ENCODE measurements around the gene GALNT1. TPM values are rescaled to one million over a fixed set of nuclear protein-coding genes. Genes with fewer than 3 reads are reported as not detected.

GALNT1 gene
- total RNA-seq, 1 donor from 2014 or later, result 29.2 TPM

DNA sequence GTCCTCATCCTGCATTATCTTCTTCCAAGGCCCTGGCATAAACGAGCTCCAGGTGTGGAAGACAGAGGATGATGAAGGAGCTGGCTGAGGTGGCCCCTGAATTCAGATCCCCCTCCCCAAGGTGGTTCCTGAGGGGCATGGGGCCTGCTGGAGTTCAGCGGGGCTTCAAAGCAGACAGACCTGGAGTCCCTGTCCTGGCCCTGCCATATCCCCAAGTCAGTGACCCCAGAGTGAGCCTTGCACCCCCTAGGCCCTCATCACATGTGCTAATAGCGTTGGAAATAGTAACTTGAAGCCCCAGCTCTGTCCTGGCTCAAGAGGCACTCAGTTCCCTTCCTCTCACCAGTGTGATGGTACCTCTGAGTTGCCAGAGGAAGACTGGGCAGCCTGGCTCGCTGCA lies 172.9 kb downstream of the GALNT1 start:
- intact Hi-C loops (cut with DNase I), result no loop called here
- TF ChIP-seq POLR2A (IDR thresholded peaks at IDR 0.05), result no peak
- TF ChIP-seq, protein P1, sequence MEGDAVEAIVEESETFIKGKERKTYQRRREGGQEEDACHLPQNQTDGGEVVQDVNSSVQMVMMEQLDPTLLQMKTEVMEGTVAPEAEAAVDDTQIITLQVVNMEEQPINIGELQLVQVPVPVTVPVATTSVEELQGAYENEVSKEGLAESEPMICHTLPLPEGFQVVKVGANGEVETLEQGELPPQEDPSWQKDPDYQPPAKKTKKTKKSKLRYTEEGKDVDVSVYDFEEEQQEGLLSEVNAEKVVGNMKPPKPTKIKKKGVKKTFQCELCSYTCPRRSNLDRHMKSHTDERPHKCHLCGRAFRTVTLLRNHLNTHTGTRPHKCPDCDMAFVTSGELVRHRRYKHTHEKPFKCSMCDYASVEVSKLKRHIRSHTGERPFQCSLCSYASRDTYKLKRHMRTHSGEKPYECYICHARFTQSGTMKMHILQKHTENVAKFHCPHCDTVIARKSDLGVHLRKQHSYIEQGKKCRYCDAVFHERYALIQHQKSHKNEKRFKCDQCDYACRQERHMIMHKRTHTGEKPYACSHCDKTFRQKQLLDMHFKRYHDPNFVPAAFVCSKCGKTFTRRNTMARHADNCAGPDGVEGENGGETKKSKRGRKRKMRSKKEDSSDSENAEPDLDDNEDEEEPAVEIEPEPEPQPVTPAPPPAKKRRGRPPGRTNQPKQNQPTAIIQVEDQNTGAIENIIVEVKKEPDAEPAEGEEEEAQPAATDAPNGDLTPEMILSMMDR (IDR thresholded peaks at IDR 0.05), result no peak
- TF ChIP-seq POLR2AphosphoS5 (IDR thresholded peaks at IDR 0.05; ENCODE audit: insufficient read depth in 1 of 2, low read depth in 1 of 2), result no peak

DNA sequence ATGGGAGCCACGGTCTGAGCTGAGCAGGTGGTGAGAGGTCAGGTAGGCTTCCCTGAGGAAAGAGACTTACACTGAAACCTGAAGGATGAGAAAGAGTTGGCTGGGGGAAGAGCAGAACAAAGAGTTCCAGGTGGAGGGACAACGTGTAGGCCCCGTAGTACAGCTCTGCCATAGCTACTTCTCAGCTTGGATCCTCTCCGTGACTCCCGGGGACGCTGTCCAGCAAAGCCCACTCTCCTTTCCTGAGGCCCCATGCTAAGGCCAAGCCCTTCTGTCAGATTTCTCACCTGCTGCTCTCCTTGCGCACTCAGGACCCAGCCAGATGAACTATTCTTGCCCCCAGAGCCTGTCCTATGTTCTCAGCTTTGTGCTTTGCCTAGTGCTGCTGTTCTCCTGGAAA lies 173.8 kb downstream of the GALNT1 start:
- no peak overlapping the region for H3K4me3 ChIP-seq
- no peak for DNase-seq (ENCODE audit: extremely low spot score in 2 of 2)
- intact Hi-C loops (cut with DNase I), result no loop called here
- H3K36me3 ChIP-seq, result no peaks in the 10 kb centered on the region
- no peak overlapping the region for H3K27ac ChIP-seq
- TF ChIP-seq POLR2AphosphoS5 (IDR thresholded peaks at IDR 0.05; ENCODE audit: insufficient read depth in 1 of 2, low read depth in 1 of 2) (no peak), POLR2A (IDR thresholded peaks at IDR 0.05) (no peak)
- TF ChIP-seq, protein P1 (IDR thresholded peaks at IDR 0.05), result no peak
- H3K4me1 ChIP-seq, result no peaks in the 10 kb centered on the region
- no peaks in the 10 kb centered on the region for H3K9me3 ChIP-seq
- H3K27me3 ChIP-seq, result no peaks in the 10 kb centered on the region

More for the DNA sequence above, 172.9 kb downstream of the GALNT1 start:
- Histone ChIP-seq H3K4me1 (no peaks in the 10 kb centered on the region), H3K9me3 (no peaks in the 10 kb centered on the region), H3K36me3 (no peaks in the 10 kb centered on the region), H3K4me3 (no peak overlapping the region), H3K27me3 (no peaks in the 10 kb centered on the region), H3K27ac (no peak overlapping the region)
- peak in 1 of 2 donors; percentile 94 for DNase-seq (ENCODE audit: extremely low spot score in 2 of 2)

DNA sequence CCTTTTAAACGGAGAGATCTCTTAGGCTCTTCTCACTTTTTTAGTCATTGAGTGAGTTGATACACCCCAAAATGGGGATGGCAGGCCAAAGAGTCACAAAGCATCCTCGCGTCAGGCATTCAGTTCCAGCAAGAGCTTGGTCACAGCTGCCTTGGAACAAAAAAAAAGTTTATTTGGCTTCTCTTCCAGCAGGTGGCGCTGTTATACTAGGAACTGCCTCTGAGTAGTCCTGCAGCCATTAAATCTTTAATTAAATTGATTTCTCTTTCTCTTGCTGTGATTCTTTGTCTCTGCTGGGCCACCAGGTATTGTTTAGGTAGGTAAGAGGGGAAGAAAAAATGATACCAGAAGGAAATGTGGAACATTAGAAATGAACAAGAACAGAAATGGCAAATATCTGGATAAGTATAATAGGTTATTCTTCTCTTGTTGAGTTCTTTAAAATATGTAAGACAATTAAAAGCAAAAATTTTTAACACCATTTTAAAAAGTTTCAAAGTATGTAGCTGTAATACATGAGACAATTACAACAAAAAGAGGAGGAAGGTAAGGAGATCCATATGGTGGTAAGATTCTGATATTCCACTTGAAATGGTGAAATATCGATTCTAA lies 175.1 kb downstream of the GALNT1 start:
- no peak overlapping the region for H3K27ac ChIP-seq
- H3K9me3 ChIP-seq, result no peaks in the 10 kb centered on the region
- H3K27me3 ChIP-seq, result no peaks in the 10 kb centered on the region
- H3K36me3 ChIP-seq, result no peaks in the 10 kb centered on the region
- no peaks in the 10 kb centered on the region for H3K4me1 ChIP-seq
- DNase-seq (ENCODE audit: extremely low spot score in 2 of 2), result no peak
- TF ChIP-seq, protein P1 (IDR thresholded peaks at IDR 0.05), result peak; percentile 34 to 63 (median 48)
- TF ChIP-seq POLR2AphosphoS5 (IDR thresholded peaks at IDR 0.05; ENCODE audit: insufficient read depth in 1 of 2, low read depth in 1 of 2), result no peak
- TF ChIP-seq POLR2A (IDR thresholded peaks at IDR 0.05), result no peak
- intact Hi-C loops (cut with DNase I), result no loop called here
- H3K4me3 ChIP-seq, result no peak overlapping the region

Small RNA genes within 50 kb of the gene (microRNA-seq; reads per million reads assigned to microRNA genes)
- not detected for gene MIR3975 (ENCODE audit: borderline number of aligned reads, borderline replicate concordance)

Other genes starting within 250 kb of the GALNT1 start
- 24.8 TPM for gene ZNF24, start 237.3 kb upstream of the GALNT1 start, total RNA-seq
- gene ZNF396, start 204.4 kb upstream of the GALNT1 start, total RNA-seq, result 0.98 TPM
- 21.1 TPM for gene INO80C, start 83.8 kb upstream of the GALNT1 start, total RNA-seq

Measured in vagina (tissue), 2 donors.